NK-92 (cell line): ENCODE data around the gene GIPR.
"Not testable (repeated sequence)": the region's sequence is repeated elsewhere in the genome, so short reads cannot be mapped to it uniquely, and the experiment has no call there.

ENCODE experiments used
- DNase-seq: peaks from one replicate; lab custom pipeline; 2025; ENCODE audit not compliant: unreplicated experiment; lab: John Stamatoyannopoulos, UW

GIPR gene

GRCh38 chr19:45691516-45692186, 23.6 kb downstream of the GIPR start, which contains the start of gene SNRPD2:
TSS of gene SNRPD2 (minus strand) at chr19:45691953. CDS start at chr19:45691888, 65 bp downstream.
- DNase-seq = peak; percentile 70

- DNase-seq = peak; percentile 92
These were observed 24.4 kb downstream of the GIPR start, which contains the start of gene QPCTL for GRCh38 chr19:45692187-45693105. TSS of gene QPCTL (plus strand) at chr19:45692666. CDS start at chr19:45692704, 38 bp downstream.

GRCh38 chr19:45693106-45693788, 25.2 kb downstream of the GIPR start:
- no peak for DNase-seq

- no peak for DNase-seq
These were observed 33.7 kb downstream of the GIPR start for GRCh38 chr19:45701676-45702075.

- DNase-seq = no peak
These were observed 37.1 kb downstream of the GIPR start for GRCh38 chr19:45705115-45705514.

GRCh38 chr19:45705710-45706415, 37.8 kb downstream of the GIPR start:
- DNase-seq = no peak

GRCh38 chr19:45710356-45711130, 42.5 kb downstream of the GIPR start:
- DNase-seq = no peak

- no peak for DNase-seq
These were observed 44.1 kb downstream of the GIPR start for GRCh38 chr19:45711851-45712698.

GRCh38 chr19:45712699-45713067, 44.7 kb downstream of the GIPR start:
- DNase-seq = no peak

GRCh38 chr19:45713141-45713540, 45.1 kb downstream of the GIPR start:
- no peak for DNase-seq

GRCh38 chr19:45715139-45715538, 47.1 kb downstream of the GIPR start:
- DNase-seq = no peak

GRCh38 chr19:45716359-45717130, 48.5 kb downstream of the GIPR start:
- DNase-seq = no peak

- DNase-seq = peak; percentile 87
These were observed 49.3 kb downstream of the GIPR start for GRCh38 chr19:45717131-45717982.

- no peak for DNase-seq
These were observed 50.1 kb downstream of the GIPR start for GRCh38 chr19:45717983-45718650.

- not testable (repeated sequence) for DNase-seq
These were observed 52.0 kb downstream of the GIPR start for GRCh38 chr19:45720065-45720464.

- not testable (repeated sequence) for DNase-seq
These were observed 60.7 kb downstream of the GIPR start for GRCh38 chr19:45728683-45729082.

- no peak for DNase-seq
These were observed 61.8 kb downstream of the GIPR start for GRCh38 chr19:45729800-45730290.
